ENCODE data around the gene CCT6B. TPM values are rescaled to one million over a fixed set of nuclear protein-coding genes. Genes with fewer than 3 reads are reported as not detected.

CCT6B gene
- total and polyA plus RNA-seq, 2 of the 13 experiments (the other 11 are each of a cell fraction or from before 2014, with no cell fraction given), result 0.41 to 1.4 TPM

- TF ChIP-seq PRDM15 (CRISPR knock-in tag; IDR thresholded peaks at IDR 0.05) (no peak), HNRNPL (IDR thresholded peaks at IDR 0.05; ENCODE audit: low read depth, low read length) (no peak), NFIB (CRISPR knock-in tag; IDR thresholded peaks at IDR 0.05; ENCODE audit: borderline replicate concordance) (no peak), ZIK1 (CRISPR knock-in tag; IDR thresholded peaks at IDR 0.05; ENCODE audit: borderline replicate concordance, low read depth) (0 out of 2 replicates have a peak, but pooled peaks have one; percentile 54), NAIF1 (CRISPR knock-in tag; IDR thresholded peaks at IDR 0.05; ENCODE audit: borderline replicate concordance) (no peak), ZNF451 (CRISPR knock-in tag; IDR thresholded peaks at IDR 0.05) (0 out of 2 replicates have a peak, but pooled peaks have one; percentile 18), SRSF4 (IDR thresholded peaks at IDR 0.05; ENCODE audit: low read depth, low read length, poor library complexity, severe bottlenecking) (no peak), HDAC6 (IDR thresholded peaks at IDR 0.05; ENCODE audit: low read depth, low read length) (no peak), CREB1 (IDR thresholded peaks at IDR 0.05) (0 out of 2 replicates have a peak, but pooled peaks have one; percentile 33), CREB1 (CRISPR knock-in tag; IDR thresholded peaks at IDR 0.05) (no peak), REPIN1 (CRISPR knock-in tag; IDR thresholded peaks at IDR 0.05; ENCODE audit: borderline replicate concordance, low read depth) (no peak), POGZ (CRISPR knock-in tag; IDR thresholded peaks at IDR 0.05) (peak; percentile 52; the same call in 1 of the 2 replicates), MED1 (CRISPR knock-in tag; IDR thresholded peaks at IDR 0.05) (peak; percentile 26; the same call in 1 of the 2 replicates), ZFP36L2 (CRISPR knock-in tag; IDR thresholded peaks at IDR 0.05) (no peak), TAF15 (IDR thresholded peaks at IDR 0.05; ENCODE audit: low read depth, low read length, poor library complexity, severe bottlenecking) (no peak), CSRNP2 (CRISPR knock-in tag; conservative IDR thresholded peaks at IDR 0.05; ENCODE audit: low read depth) (no peak; the same call in 1 of the 2 replicates), KLF9 (CRISPR knock-in tag; IDR thresholded peaks at IDR 0.05; ENCODE audit: low read depth) (peak; percentile 90; the same call in 1 of the 2 replicates), TGIF2 (CRISPR knock-in tag; IDR thresholded peaks at IDR 0.05) (peak; percentile 91), ZBTB20 (CRISPR knock-in tag; IDR thresholded peaks at IDR 0.05; ENCODE audit: borderline replicate concordance, low read depth) (0 out of 2 replicates have a peak, but pooled peaks have one; percentile 36), FOXO1 (CRISPR knock-in tag; IDR thresholded peaks at IDR 0.05) (peak; percentile 64)
- TF ChIP-seq, protein P1, sequence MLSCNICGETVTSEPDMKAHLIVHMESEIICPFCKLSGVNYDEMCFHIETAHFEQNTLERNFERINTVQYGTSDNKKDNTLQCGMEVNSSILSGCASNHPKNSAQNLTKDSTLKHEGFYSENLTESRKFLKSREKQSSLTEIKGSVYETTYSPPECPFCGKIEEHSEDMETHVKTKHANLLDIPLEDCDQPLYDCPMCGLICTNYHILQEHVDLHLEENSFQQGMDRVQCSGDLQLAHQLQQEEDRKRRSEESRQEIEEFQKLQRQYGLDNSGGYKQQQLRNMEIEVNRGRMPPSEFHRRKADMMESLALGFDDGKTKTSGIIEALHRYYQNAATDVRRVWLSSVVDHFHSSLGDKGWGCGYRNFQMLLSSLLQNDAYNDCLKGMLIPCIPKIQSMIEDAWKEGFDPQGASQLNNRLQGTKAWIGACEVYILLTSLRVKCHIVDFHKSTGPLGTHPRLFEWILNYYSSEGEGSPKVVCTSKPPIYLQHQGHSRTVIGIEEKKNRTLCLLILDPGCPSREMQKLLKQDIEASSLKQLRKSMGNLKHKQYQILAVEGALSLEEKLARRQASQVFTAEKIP (CRISPR knock-in tag; IDR thresholded peaks at IDR 0.05; ENCODE audit: borderline replicate concordance), result no peak
- TF ChIP-seq, protein P2, sequence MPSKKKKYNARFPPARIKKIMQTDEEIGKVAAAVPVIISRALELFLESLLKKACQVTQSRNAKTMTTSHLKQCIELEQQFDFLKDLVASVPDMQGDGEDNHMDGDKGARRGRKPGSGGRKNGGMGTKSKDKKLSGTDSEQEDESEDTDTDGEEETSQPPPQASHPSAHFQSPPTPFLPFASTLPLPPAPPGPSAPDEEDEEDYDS (CRISPR knock-in tag; IDR thresholded peaks at IDR 0.05), result peak; percentile 72; the same call in 1 of the 2 replicates
- TF ChIP-seq, protein P3, sequence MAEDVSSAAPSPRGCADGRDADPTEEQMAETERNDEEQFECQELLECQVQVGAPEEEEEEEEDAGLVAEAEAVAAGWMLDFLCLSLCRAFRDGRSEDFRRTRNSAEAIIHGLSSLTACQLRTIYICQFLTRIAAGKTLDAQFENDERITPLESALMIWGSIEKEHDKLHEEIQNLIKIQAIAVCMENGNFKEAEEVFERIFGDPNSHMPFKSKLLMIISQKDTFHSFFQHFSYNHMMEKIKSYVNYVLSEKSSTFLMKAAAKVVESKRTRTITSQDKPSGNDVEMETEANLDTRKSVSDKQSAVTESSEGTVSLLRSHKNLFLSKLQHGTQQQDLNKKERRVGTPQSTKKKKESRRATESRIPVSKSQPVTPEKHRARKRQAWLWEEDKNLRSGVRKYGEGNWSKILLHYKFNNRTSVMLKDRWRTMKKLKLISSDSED (CRISPR knock-in tag; IDR thresholded peaks at IDR 0.05), result no peak
These were observed 19.1 kb upstream of the CCT6B start, which contains the start of gene LIG3 (continued) for GRCh38 chr17:34980353-34980680.
